ENCODE data around the gene SLC1A5. TPM values are rescaled to one million over a fixed set of nuclear protein-coding genes. Genes with fewer than 3 reads are reported as not detected.
A peak's percentile ranks its signal among the peaks of the same experiment; 100 is the strongest.

SLC1A5 gene
- total RNA-seq, result 100 to 1,000 TPM in 3 of 4 donors, 10 to 100 TPM in 1; 59.3 to 181 (median 137) TPM

GRCh38 chr19:46788262-46788967 is at the start of gene SLC1A5:
TSS of gene SLC1A5 (minus strand) at chr19:46788594. CDS start at chr19:46787965, 629 bp downstream.
- 1% methylated on average over 34 to 42 of the region's 46 CpGs for WGBS, 2 donors
- intact Hi-C loops (cut with DNase I; ENCODE audit: low total_unique reads), result no loop called here
- peak; percentile 97 to 100 for DNase-seq (ENCODE audit: low spot score in 2 of 2)
- H3K4me3 ChIP-seq (ENCODE audit: low read depth, poor library complexity, severe bottlenecking), result peak within 1 kb of the TSS; percentile 93
- TF ChIP-seq CTCF (IDR thresholded peaks at IDR 0.05) (no peak), POLR2A (IDR thresholded peaks at IDR 0.05) (peak in 1 of 2 donors; percentile 88)

- DNase-seq (ENCODE audit: low spot score in 2 of 2), result no peak
- 78 to 92% methylated on average over 18 of the region's 20 CpGs for WGBS, 2 donors
- intact Hi-C loops (cut with DNase I; ENCODE audit: low total_unique reads), result no loop called here
- TF ChIP-seq POLR2A (IDR thresholded peaks at IDR 0.05), result no peak
- no peak for TF ChIP-seq CTCF (IDR thresholded peaks at IDR 0.05)
- H3K4me3 ChIP-seq (ENCODE audit: low read depth, poor library complexity, severe bottlenecking), result no peak overlapping the region
Measured at GRCh38 chr19:46838160-46838559, 49.8 kb upstream of the SLC1A5 start.

- WGBS, 2 donors, result 96 to 97% methylated on average over 6 of the region's 6 CpGs
- no peak for DNase-seq (ENCODE audit: low spot score in 2 of 2)
- TF ChIP-seq CTCF (IDR thresholded peaks at IDR 0.05), result no peak
- TF ChIP-seq POLR2A (IDR thresholded peaks at IDR 0.05), result no peak
- no peak overlapping the region for H3K4me3 ChIP-seq (ENCODE audit: low read depth, poor library complexity, severe bottlenecking)
- intact Hi-C loops (cut with DNase I; ENCODE audit: low total_unique reads), result no loop called here
Measured at GRCh38 chr19:46834984-46835383, 46.6 kb upstream of the SLC1A5 start.

GRCh38 chr19:46834121-46834520 is 45.7 kb upstream of the SLC1A5 start:
- H3K4me3 ChIP-seq (ENCODE audit: low read depth, poor library complexity, severe bottlenecking), result no peak overlapping the region
- DNase-seq (ENCODE audit: low spot score in 2 of 2), result no peak
- WGBS, 2 donors, result 67% methylated on average over 5 of the region's 5 CpGs
- intact Hi-C loops (cut with DNase I; ENCODE audit: low total_unique reads), result no loop called here
- TF ChIP-seq CTCF (IDR thresholded peaks at IDR 0.05) (no peak), POLR2A (IDR thresholded peaks at IDR 0.05) (no peak)

- WGBS, 2 donors, result 95 to 97% methylated on average over 2 of the region's 2 CpGs
- no peak for DNase-seq (ENCODE audit: low spot score in 2 of 2)
- TF ChIP-seq CTCF (IDR thresholded peaks at IDR 0.05) (no peak), POLR2A (IDR thresholded peaks at IDR 0.05) (no peak)
- no peak overlapping the region for H3K4me3 ChIP-seq (ENCODE audit: low read depth, poor library complexity, severe bottlenecking)
- intact Hi-C loops (cut with DNase I; ENCODE audit: low total_unique reads), result no loop called here
Measured at GRCh38 chr19:46830864-46831263, 42.5 kb upstream of the SLC1A5 start.

- WGBS, 2 donors, result 60 to 63% methylated on average over 5 of the region's 5 CpGs
- intact Hi-C loops (cut with DNase I; ENCODE audit: low total_unique reads), result no loop called here
- TF ChIP-seq POLR2A (IDR thresholded peaks at IDR 0.05) (no peak), CTCF (IDR thresholded peaks at IDR 0.05) (no peak)
- no peak overlapping the region for H3K4me3 ChIP-seq (ENCODE audit: low read depth, poor library complexity, severe bottlenecking)
- no peak for DNase-seq (ENCODE audit: low spot score in 2 of 2)
Measured at GRCh38 chr19:46828484-46828883, 40.1 kb upstream of the SLC1A5 start.
